Left lung (tissue), 10 donors: ENCODE measurements around the gene CENPP. TPM values are rescaled to one million over a fixed set of nuclear protein-coding genes. Genes with fewer than 3 reads are reported as not detected.

ENCODE experiments used
- ATAC-seq: fragments of 200-7000 bp; cut with Tn5 transposase; one replicate; pipeline ENCODE4 v1.9.1; 2020; ENCODE audit warnings: moderate library complexity
- DNase-seq, 4 donors: peaks; one replicate each; pipeline ENCODE4 v3.0.0-alpha.2; 2013 to 2020
- H3K27ac ChIP-seq, 2 donors: fragments of 200-600 bp; sonication (generic) in 1 of 2; one replicate each; pipeline versions ENCODE4 v1.5.0 to v1.8.0; 2020 to 2021
- H3K27me3 ChIP-seq, 2 donors: fragments of 200-600 bp; sonication (generic) in 1 of 2; one replicate each; pipeline versions ENCODE4 v1.5.0 to v1.8.0; 2020 to 2021
- H3K36me3 ChIP-seq, 2 donors: fragments of 200-600 bp; sonication (generic) in 1 of 2; one replicate each; pipeline versions ENCODE4 v1.5.0 to v1.8.0; 2020 to 2021
- H3K4me1 ChIP-seq, 2 donors: fragments of 200-600 bp; one replicate each; pipeline ENCODE4 v1.8.0; 2021
- H3K4me3 ChIP-seq, 2 donors: fragments of 200-600 bp; sonication (generic) in 1 of 2; one replicate each; pipeline versions ENCODE4 v1.5.0 to v1.8.0; 2020 to 2021; ENCODE audit warnings: mild to moderate bottlenecking in 1 of 2
- H3K9me3 ChIP-seq, 2 donors: fragments of 200-600 bp; sonication (generic) in 1 of 2; one replicate each; pipeline versions ENCODE4 v1.5.0 to v1.8.0; 2020 to 2021
- intact Hi-C, 2 donors: fragments of 100-400 bp; cut with DNase I; formaldehyde crosslinking; loops; one replicate each; pipeline versions ENCODE4 v1.11.2 to v1.14.2; 2022
- polyA plus RNA-seq, 6 donors: library from polyadenylated mRNA; unstranded; fragments of 120-200 nt; gene quantifications; one replicate each; pipeline ENCODE4 v1.2.1, GENCODE V29; 2013; ENCODE audit not compliant: insufficient read length in 6 of 6
- total RNA-seq, 2 donors: library from RNA; stranded (reverse); fragmentation: NEBNext Ultra II Directional; extraction: Animal tissue kit (Norgen Biotek cat#: 25700); gene quantifications; one replicate each; pipeline ENCODE4 v1.2.1, GENCODE V29; 2021
- TF ChIP-seq, protein P1 (sequence below), 2 donors: fragments of 200-600 bp; sonication (generic) in 1 of 2; IDR thresholded peaks; one replicate each; pipeline versions ENCODE4 v1.5.0 to v1.8.0; 2021; ENCODE audit warnings: antibody characterized with exemption in 2 of 2
- donor health status: DM: no; HTN: yes; CAD: no.
- donor health status: DM: no; HTN: no; CAD: no.

The CENPP gene
- total and polyA plus RNA-seq, 8 donors = 3.2 to 9.0 (median 5.7) TPM

DNA sequence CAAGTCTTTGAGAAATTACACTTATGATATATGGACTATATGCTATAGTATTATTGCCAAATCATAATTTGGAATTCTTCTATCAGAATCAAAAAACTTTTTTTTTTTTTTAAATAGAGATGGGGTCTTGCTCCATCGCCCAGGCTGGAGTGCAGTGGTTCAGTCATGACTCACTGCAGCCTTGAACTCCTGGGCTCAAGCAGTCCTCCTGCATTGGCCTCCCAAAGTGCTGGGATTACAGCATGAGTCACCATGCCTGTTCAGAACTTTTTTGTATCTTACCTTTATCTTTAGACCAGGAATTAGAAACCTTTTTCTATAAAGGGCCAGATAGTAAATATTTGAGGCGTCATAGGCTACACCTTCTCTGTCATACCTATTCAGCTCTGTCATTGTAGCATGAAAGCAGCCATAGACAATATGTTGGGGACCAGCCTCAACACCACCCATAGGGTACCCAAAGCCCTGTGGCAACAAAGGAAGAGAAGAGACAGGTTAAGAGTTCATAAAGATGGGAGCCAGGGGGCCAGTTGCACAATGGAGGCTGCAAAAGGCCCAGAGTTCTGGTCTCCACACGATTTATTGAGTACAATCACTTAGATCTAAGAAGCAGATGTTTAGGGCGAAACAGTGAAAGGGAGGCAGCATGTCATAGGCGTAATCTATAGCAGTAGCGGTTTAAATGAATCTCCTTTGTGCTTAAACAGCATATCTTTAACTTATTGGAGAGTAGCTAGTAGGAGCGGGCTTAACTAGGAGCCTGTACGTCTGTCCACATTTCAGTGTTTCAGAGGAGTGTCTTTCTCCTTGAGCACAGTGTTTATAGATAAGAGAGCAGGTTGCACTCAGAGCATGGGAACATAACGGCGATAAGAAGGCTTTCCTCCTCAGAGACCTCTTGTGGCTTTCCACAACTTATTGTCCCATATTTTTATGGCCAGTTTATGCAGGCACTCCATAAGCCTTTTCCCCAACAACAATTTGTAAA lies 197.5 kb downstream of the CENPP start:
- Histone ChIP-seq H3K4me3 (no peak overlapping the region), H3K36me3 (no peaks in the 10 kb centered on the region), H3K27ac (no peak overlapping the region), H3K27me3 (no peaks in the 10 kb centered on the region), H3K4me1 (no peaks in the 10 kb centered on the region), H3K9me3 (no peaks in the 10 kb centered on the region)
- no peak for ATAC-seq
- intact Hi-C loops = no loop called here
- no peak for DNase-seq
- TF ChIP-seq, protein P1, sequence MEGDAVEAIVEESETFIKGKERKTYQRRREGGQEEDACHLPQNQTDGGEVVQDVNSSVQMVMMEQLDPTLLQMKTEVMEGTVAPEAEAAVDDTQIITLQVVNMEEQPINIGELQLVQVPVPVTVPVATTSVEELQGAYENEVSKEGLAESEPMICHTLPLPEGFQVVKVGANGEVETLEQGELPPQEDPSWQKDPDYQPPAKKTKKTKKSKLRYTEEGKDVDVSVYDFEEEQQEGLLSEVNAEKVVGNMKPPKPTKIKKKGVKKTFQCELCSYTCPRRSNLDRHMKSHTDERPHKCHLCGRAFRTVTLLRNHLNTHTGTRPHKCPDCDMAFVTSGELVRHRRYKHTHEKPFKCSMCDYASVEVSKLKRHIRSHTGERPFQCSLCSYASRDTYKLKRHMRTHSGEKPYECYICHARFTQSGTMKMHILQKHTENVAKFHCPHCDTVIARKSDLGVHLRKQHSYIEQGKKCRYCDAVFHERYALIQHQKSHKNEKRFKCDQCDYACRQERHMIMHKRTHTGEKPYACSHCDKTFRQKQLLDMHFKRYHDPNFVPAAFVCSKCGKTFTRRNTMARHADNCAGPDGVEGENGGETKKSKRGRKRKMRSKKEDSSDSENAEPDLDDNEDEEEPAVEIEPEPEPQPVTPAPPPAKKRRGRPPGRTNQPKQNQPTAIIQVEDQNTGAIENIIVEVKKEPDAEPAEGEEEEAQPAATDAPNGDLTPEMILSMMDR (IDR thresholded peaks at IDR 0.05) = no peak

DNA sequence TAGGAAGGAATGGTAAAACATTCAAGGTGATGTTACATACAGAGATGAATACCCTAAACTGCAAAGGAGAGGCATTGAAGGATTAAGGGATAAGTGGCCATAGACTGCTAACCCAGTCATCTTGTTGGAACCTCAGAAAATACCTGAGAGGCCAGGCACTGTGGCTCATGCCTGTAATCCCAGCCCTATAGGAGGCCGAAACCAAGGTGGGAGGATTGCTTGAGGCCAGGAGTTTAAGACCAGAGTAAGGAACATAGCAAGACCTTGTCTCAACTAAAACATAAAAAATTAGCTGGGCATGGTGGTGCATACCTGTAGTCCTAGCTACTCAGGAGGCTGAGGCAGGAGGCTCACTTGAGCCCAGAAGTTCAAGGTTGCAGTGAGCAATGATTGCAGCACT lies 199.1 kb downstream of the CENPP start:
- H3K4me1 ChIP-seq = no peaks in the 10 kb centered on the region
- TF ChIP-seq, protein P1 (IDR thresholded peaks at IDR 0.05) = no peak
- no peak overlapping the region for H3K4me3 ChIP-seq
- no peaks in the 10 kb centered on the region for H3K9me3 ChIP-seq
- no peaks in the 10 kb centered on the region for H3K27me3 ChIP-seq
- DNase-seq (no peak), ATAC-seq (no peak)
- intact Hi-C loops = no loop called here
- H3K27ac ChIP-seq = no peak overlapping the region
- no peaks in the 10 kb centered on the region for H3K36me3 ChIP-seq

DNA sequence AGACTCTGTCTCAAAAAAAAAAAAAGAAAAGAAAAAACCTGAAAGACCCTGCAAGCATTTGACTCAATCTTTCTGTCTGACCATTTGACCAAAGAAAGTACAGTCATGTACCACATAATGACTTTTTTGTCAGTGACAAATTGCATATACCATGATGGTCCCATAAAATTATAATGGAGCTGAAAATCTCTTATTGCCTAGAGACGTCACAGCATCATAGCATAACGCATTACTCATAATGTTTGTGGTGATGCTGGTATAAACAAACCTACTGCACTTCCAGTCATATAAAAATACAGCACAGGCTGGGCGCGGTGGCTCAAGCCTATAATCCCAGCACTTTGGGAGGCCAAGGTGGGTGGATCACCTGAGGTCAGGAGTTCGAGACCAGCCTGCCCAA lies 199.6 kb downstream of the CENPP start:
- Histone ChIP-seq H3K27ac (no peak overlapping the region), H3K9me3 (no peaks in the 10 kb centered on the region), H3K4me1 (no peaks in the 10 kb centered on the region), H3K27me3 (no peaks in the 10 kb centered on the region), H3K4me3 (no peak overlapping the region), H3K36me3 (no peaks in the 10 kb centered on the region)
- TF ChIP-seq, protein P1 (IDR thresholded peaks at IDR 0.05) = no peak
- no peak for ATAC-seq
- intact Hi-C loops = no loop called here
- DNase-seq = no peak

DNA sequence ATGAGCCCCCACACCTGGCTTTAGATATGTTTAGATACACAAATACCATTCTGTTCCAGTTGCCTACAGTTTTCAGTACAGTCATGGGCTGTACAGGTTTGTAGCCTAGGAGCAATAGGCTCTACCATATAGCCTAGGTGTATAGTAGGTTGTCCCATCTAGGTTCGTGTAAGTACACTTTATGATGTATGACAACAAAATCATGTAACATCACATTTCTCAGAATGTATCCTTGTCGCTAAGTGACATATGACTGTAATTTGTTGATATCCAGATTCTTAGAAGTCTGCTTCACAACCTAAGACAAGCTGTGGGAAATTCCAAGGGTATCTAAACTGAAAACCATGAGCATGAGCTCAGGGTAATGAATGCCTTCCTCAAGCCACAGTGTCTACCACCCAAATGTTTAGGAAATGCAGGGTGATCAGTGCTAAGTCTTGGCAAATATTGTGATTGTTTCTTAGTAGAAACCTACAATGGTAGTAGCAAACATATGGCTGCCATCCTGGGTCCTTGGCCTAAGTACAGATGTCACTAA lies 201.6 kb downstream of the CENPP start:
- Histone ChIP-seq H3K27me3 (no peaks in the 10 kb centered on the region), H3K27ac (no peak overlapping the region), H3K4me1 (no peaks in the 10 kb centered on the region), H3K9me3 (no peaks in the 10 kb centered on the region), H3K36me3 (no peaks in the 10 kb centered on the region), H3K4me3 (no peak overlapping the region)
- TF ChIP-seq, protein P1 (IDR thresholded peaks at IDR 0.05) = no peak
- DNase-seq = no peak
- no peak for ATAC-seq
- intact Hi-C loops = no loop called here

DNA sequence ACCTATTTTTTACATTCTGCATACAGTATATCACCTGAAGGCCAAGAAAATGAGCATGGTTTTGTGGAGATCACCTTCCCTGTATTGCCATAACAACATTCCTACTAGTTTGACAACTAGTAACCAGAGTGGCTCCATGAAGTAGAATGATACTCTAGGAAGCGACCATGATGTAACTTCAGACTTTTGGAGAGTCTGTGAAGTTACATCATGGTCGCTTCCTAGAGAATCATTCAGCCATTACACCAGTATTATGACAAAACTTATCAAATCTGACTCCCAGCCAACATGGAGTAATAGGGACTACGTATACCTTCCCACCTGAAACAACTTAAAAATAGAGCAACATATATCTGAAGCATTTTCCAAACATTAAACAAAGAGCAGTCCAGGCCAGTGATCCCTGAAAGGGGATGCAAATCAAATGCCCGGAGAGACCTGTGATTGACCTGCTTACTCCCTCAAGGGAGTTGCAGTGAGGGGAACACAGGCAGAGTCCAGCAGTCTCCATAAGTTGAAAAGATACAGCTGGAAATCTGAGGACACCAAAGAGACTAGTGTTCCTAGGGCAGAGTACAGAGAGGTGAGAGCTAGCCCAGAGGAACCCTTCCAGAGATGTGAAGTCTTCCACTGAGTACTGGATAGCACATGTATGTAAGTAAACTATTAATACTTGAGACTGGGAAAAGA lies 202.2 kb downstream of the CENPP start:
- DNase-seq (no peak), ATAC-seq (no peak)
- no peak overlapping the region for H3K27ac ChIP-seq
- no peaks in the 10 kb centered on the region for H3K27me3 ChIP-seq
- intact Hi-C loops = no loop called here
- H3K9me3 ChIP-seq = no peaks in the 10 kb centered on the region
- H3K36me3 ChIP-seq = no peaks in the 10 kb centered on the region
- H3K4me1 ChIP-seq = no peaks in the 10 kb centered on the region
- no peak overlapping the region for H3K4me3 ChIP-seq
- TF ChIP-seq, protein P1 (IDR thresholded peaks at IDR 0.05) = no peak
